Trophoblast cell (in vitro differentiated cells and primary cell): ENCODE results near the gene SLC15A3.

Experiments
- DNase-seq, 2 donors: peaks; one replicate each; pipeline ENCODE4 v3.0.0-alpha.2; 2016
- H2AFZ ChIP-seq: 2 replicates; pipeline ENCODE4 v1.6.1; 2013; ENCODE audit warnings: low read length, moderate library complexity, mild to moderate bottlenecking; ENCODE audit not compliant: insufficient read depth, poor library complexity
- H2AK5ac ChIP-seq: 2 replicates; pipeline ENCODE4 v1.6.1; 2013; ENCODE audit warnings: mild to moderate bottlenecking, low read length
- H2BK120ac ChIP-seq: 2 replicates; pipeline ENCODE4 v1.6.1; 2013; ENCODE audit warnings: low read length, mild to moderate bottlenecking, moderate library complexity; ENCODE audit not compliant: insufficient read depth, poor library complexity
- H2BK12ac ChIP-seq: 2 replicates; pipeline ENCODE4 v1.6.1; 2013; ENCODE audit warnings: mild to moderate bottlenecking, low read length, moderate library complexity
- H2BK5ac ChIP-seq: 2 replicates; pipeline ENCODE4 v1.6.1; 2013; ENCODE audit warnings: low read length, low read depth, moderate library complexity, mild to moderate bottlenecking; ENCODE audit not compliant: poor library complexity
- H3K14ac ChIP-seq: 2 replicates; pipeline ENCODE4 v1.6.1; 2013; ENCODE audit warnings: mild to moderate bottlenecking, low read length
- H3K18ac ChIP-seq: 2 replicates; pipeline ENCODE4 v1.6.1; 2013; ENCODE audit warnings: mild to moderate bottlenecking, low read length
- H3K23ac ChIP-seq: 2 replicates; pipeline ENCODE4 v1.6.1; 2013; ENCODE audit warnings: low read length
- H3K27ac ChIP-seq: 2 replicates; pipeline ENCODE4 v1.5.1; 2013; ENCODE audit warnings: low read depth, mild to moderate bottlenecking, inconsistent platforms, low read length, moderate library complexity
- H3K27me3 ChIP-seq: 2 replicates; pipeline ENCODE4 v1.6.1; 2013; ENCODE audit warnings: inconsistent platforms, mild to moderate bottlenecking, low read length, moderate library complexity; ENCODE audit not compliant: insufficient read depth
- H3K36me3 ChIP-seq, 2 experiments: 1 replicate in 1 of 2; 2 replicates in 1 of 2; pipeline ENCODE4 v1.6.1; 2013; ENCODE audit warnings: low read length in 2 of 2, mild to moderate bottlenecking in 2 of 2, moderate library complexity in 1 of 2; ENCODE audit not compliant: insufficient read depth in 2 of 2, control insufficient read depth in 1 of 2
- H3K4ac ChIP-seq: 2 replicates; pipeline ENCODE4 v1.6.1; 2013; ENCODE audit warnings: low read depth, mild to moderate bottlenecking, low read length, moderate library complexity
- H3K4me1 ChIP-seq, 2 experiments: 1 replicate in 1 of 2; 2 replicates in 1 of 2; pipeline ENCODE4 v1.6.1; 2013; ENCODE audit warnings: low read length in 2 of 2, mild to moderate bottlenecking in 2 of 2, moderate library complexity in 1 of 2; ENCODE audit not compliant: insufficient read depth in 2 of 2, control insufficient read depth in 1 of 2
- H3K4me2 ChIP-seq: 2 replicates; pipeline ENCODE4 v1.6.1; 2013; ENCODE audit warnings: inconsistent platforms, mild to moderate bottlenecking, low read length, moderate library complexity
- H3K4me3 ChIP-seq: 2 replicates; pipeline ENCODE4 v1.5.1; 2013; ENCODE audit warnings: mild to moderate bottlenecking, low read depth, low read length, inconsistent platforms
- H3K79me1 ChIP-seq: one replicate; pipeline ENCODE4 v1.6.1; 2013; ENCODE audit warnings: low read length
- H3K79me2 ChIP-seq: 2 replicates; pipeline ENCODE4 v1.6.1; 2013; ENCODE audit warnings: low read length, mild to moderate bottlenecking; ENCODE audit not compliant: control insufficient read depth, insufficient read depth, poor library complexity
- H3K9ac ChIP-seq: 2 replicates; pipeline ENCODE4 v1.6.1; 2013; ENCODE audit warnings: mild to moderate bottlenecking, low read length
- H3K9me3 ChIP-seq: 2 replicates; pipeline ENCODE4 v1.6.1; 2013; ENCODE audit warnings: low read depth, mild to moderate bottlenecking, control low read depth, inconsistent platforms, low read length; ENCODE audit not compliant: insufficient read depth
- H4K12ac ChIP-seq: 2 replicates; pipeline ENCODE4 v1.6.1; 2013; ENCODE audit warnings: low read depth, mild to moderate bottlenecking, low read length, moderate library complexity
- H4K8ac ChIP-seq: 2 replicates; pipeline ENCODE4 v1.6.1; 2013; ENCODE audit warnings: low read depth, mild to moderate bottlenecking, low read length, moderate library complexity
- H4K91ac ChIP-seq: one replicate; pipeline ENCODE4 v1.6.1; 2013; ENCODE audit warnings: low read depth, mild to moderate bottlenecking, low read length, moderate library complexity
- WGBS: extraction: QIAGEN DNeasy Blood & Tissue Kit; methylation state at CpG from one replicate; pipeline ENCODE4 v1.1.7; 2013; ENCODE audit warnings: missing lambda C conversion rate; ENCODE audit not compliant: insufficient read length, insufficient coverage; ENCODE audit errors: extremely low coverage; 5-methylcytosine and 5-hydroxymethylcytosine counted together

The SLC15A3 gene

GRCh38 chr11:60952742-60953170, 780 bp upstream of the SLC15A3 start:
- DNase-seq = no peak

GRCh38 chr11:60951606-60951903, 421 bp downstream of the SLC15A3 start:
- WGBS = no CpG with 5 or more reads among the region's 8 CpGs
- Histone ChIP-seq H3K4me3 (no peak overlapping the region), H3K27me3 (peaks cover 13% of the 10 kb centered on the region), H4K8ac (no peak overlapping the region), H2BK5ac (no peak overlapping the region), H3K9me3 (peaks cover 3% of the 10 kb centered on the region), H2BK120ac (no peak overlapping the region), H3K4me2 (peak overlapping the region; percentile 55), H3K18ac (no peak overlapping the region), H3K4me1 (peaks cover 8 to 13% of the 10 kb centered on the region in 2 experiments), H3K79me1 (peaks cover 3% of the 10 kb centered on the region), H2BK12ac (no peak overlapping the region), H3K9ac (no peak overlapping the region), H3K79me2 (no peaks in the 10 kb centered on the region), H2AK5ac (no peak overlapping the region), H4K12ac (no peak overlapping the region), H3K23ac (no peak overlapping the region), H3K27ac (no peak overlapping the region), H3K36me3 (no peaks in the 10 kb centered on the region), H3K14ac (no peak overlapping the region), H3K4ac (no peak overlapping the region), H4K91ac (no peak overlapping the region), H2AFZ (no peak overlapping the region)
- no peak for DNase-seq

More at GRCh38 chr11:60952742-60953170, 780 bp upstream of the SLC15A3 start:
- Histone ChIP-seq H3K4me2 (no peak overlapping the region), H2BK5ac (no peak overlapping the region), H3K14ac (no peak overlapping the region), H2AFZ (no peak overlapping the region), H3K27me3 (peaks cover 13% of the 10 kb centered on the region), H2BK12ac (no peak overlapping the region), H3K4me3 (no peak overlapping the region), H2BK120ac (no peak overlapping the region), H3K27ac (no peak overlapping the region), H3K18ac (no peak overlapping the region), H3K9ac (no peak overlapping the region), H4K91ac (no peak overlapping the region), H3K79me1 (peaks cover 3% of the 10 kb centered on the region), H3K4me1 (peaks cover 8 to 13% of the 10 kb centered on the region in 2 experiments), H2AK5ac (no peak overlapping the region), H3K23ac (no peak overlapping the region), H3K79me2 (no peaks in the 10 kb centered on the region), H3K4ac (no peak overlapping the region), H4K8ac (no peak overlapping the region), H3K9me3 (peaks cover 3% of the 10 kb centered on the region), H3K36me3 (no peaks in the 10 kb centered on the region), H4K12ac (no peak overlapping the region)
- WGBS = no CpG with 5 or more reads among the region's 3 CpGs

DNA sequence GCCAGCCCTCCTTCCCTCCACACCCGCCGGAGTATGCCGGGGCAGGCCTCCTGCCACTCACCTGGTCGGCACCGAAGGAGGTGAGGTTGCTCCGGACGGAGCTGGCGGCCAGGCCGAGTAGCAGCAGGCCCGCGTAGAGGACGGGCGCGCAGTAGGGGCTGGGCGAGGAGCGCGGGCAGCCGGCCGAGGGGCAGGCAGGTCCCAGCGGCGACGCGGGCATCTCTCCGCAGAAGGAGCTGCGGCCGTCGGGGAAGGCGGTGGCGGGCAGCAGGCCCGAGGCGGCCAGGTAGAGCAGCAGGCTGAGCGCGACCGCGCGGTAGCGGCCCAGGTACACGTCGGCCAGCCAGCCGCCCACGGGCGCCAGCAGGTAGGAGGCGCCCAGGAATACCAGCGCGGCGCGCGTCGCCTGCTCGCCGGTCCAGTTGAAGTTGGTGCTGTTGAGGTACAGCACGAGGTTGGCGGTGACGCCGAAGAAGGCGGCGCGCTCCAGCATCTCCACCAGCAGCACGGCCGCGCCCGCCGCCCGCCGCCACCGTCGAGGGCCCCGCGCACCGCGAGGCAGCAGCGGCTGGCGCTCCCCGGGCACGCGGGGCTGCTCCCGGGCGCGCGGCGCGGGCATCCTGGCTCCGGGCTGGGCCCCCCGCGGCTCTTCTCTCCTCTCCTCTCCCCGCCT, 907 bp downstream of the SLC15A3 start:
- H2AK5ac ChIP-seq = no peak overlapping the region
- peak overlapping the region; percentile 50 for H3K4me3 ChIP-seq

GRCh38 chr11:60950024-60950423, 2.0 kb downstream of the SLC15A3 start:
- no peak overlapping the region for H4K91ac ChIP-seq
- H2AFZ ChIP-seq = no peak overlapping the region
- H3K14ac ChIP-seq = no peak overlapping the region
- H4K8ac ChIP-seq = no peak overlapping the region
- H3K4me3 ChIP-seq = no peak overlapping the region
- peaks cover 13% of the 10 kb centered on the region for H3K27me3 ChIP-seq
- no peak overlapping the region for H3K27ac ChIP-seq
- no peak overlapping the region for H2BK120ac ChIP-seq
- H3K4ac ChIP-seq = no peak overlapping the region
- no peaks in the 10 kb centered on the region for H3K79me2 ChIP-seq
- H3K79me1 ChIP-seq = peaks cover 3% of the 10 kb centered on the region
- no peak overlapping the region for H4K12ac ChIP-seq
- no peak overlapping the region for H3K18ac ChIP-seq
- H3K4me1 ChIP-seq = peaks cover 8 to 13% of the 10 kb centered on the region in 2 experiments
- no peak overlapping the region for H3K4me2 ChIP-seq
- no peak overlapping the region for H2AK5ac ChIP-seq
- H3K36me3 ChIP-seq = no peaks in the 10 kb centered on the region
- peaks cover 3% of the 10 kb centered on the region for H3K9me3 ChIP-seq
- H2BK5ac ChIP-seq = no peak overlapping the region
- no peak overlapping the region for H2BK12ac ChIP-seq
- no peak overlapping the region for H3K9ac ChIP-seq
- no peak overlapping the region for H3K23ac ChIP-seq
- peak in 1 of 2 donors; percentile 56 for DNase-seq
- WGBS = no CpG with 5 or more reads among the region's 6 CpGs

More for the DNA sequence above, 907 bp downstream of the SLC15A3 start:
- H3K79me1 ChIP-seq = peaks cover 3% of the 10 kb centered on the region
- no peak overlapping the region for H4K91ac ChIP-seq
- peak overlapping the region; percentile 69 for H2AFZ ChIP-seq
- no CpG with 5 or more reads among the region's 86 CpGs for WGBS
- H3K14ac ChIP-seq = no peak overlapping the region
- no peak overlapping the region for H2BK5ac ChIP-seq
- H3K27ac ChIP-seq = no peak overlapping the region
- H3K23ac ChIP-seq = no peak overlapping the region
- no peak overlapping the region for H4K8ac ChIP-seq
- no peaks in the 10 kb centered on the region for H3K79me2 ChIP-seq
- H3K9ac ChIP-seq = no peak overlapping the region
- no peaks in the 10 kb centered on the region for H3K36me3 ChIP-seq
- H3K9me3 ChIP-seq = peaks cover 3% of the 10 kb centered on the region
- peaks cover 13% of the 10 kb centered on the region for H3K27me3 ChIP-seq
- H3K4me2 ChIP-seq = peak overlapping the region; percentile 55
- H3K4me1 ChIP-seq = peaks cover 8 to 13% of the 10 kb centered on the region in 2 experiments
- H3K4ac ChIP-seq = no peak overlapping the region
- DNase-seq = no peak
- no peak overlapping the region for H3K18ac ChIP-seq
- H2BK120ac ChIP-seq = no peak overlapping the region
- no peak overlapping the region for H2BK12ac ChIP-seq
- H4K12ac ChIP-seq = no peak overlapping the region
